ENCODE measurements around the gene FBLN1.
"Not testable (repeated sequence)": the region's sequence is repeated elsewhere in the genome, so short reads cannot be mapped to it uniquely, and the experiment has no call there.

The FBLN1 gene

GRCh38 chr22:45585946-45586540 lies 83.4 kb downstream of the FBLN1 start:
- DNase-seq (ENCODE audit: low spot score): no peak

GRCh38 chr22:45586651-45587405 lies 84.1 kb downstream of the FBLN1 start:
- DNase-seq (ENCODE audit: low spot score): no peak

- DNase-seq (ENCODE audit: low spot score): no peak
These were observed 85.2 kb downstream of the FBLN1 start for GRCh38 chr22:45587638-45588505.

- no peak for DNase-seq (ENCODE audit: low spot score)
These were observed 86.9 kb downstream of the FBLN1 start for GRCh38 chr22:45589556-45589955.

- no peak for DNase-seq (ENCODE audit: low spot score)
These were observed 87.6 kb downstream of the FBLN1 start for GRCh38 chr22:45590262-45590661.

GRCh38 chr22:45591633-45592213 lies 89.0 kb downstream of the FBLN1 start:
- DNase-seq (ENCODE audit: low spot score): not testable (repeated sequence)

- DNase-seq (ENCODE audit: low spot score): no peak
These were observed 91.6 kb downstream of the FBLN1 start for GRCh38 chr22:45594123-45594941.

GRCh38 chr22:45597460-45598192 lies 94.9 kb downstream of the FBLN1 start:
- no peak for DNase-seq (ENCODE audit: low spot score)

- DNase-seq (ENCODE audit: low spot score): no peak
These were observed 96.0 kb downstream of the FBLN1 start for GRCh38 chr22:45598596-45599217.

- DNase-seq (ENCODE audit: low spot score): no peak
These were observed 97.3 kb downstream of the FBLN1 start for GRCh38 chr22:45599836-45600577.

- DNase-seq (ENCODE audit: low spot score): no peak
These were observed 98.4 kb downstream of the FBLN1 start for GRCh38 chr22:45600790-45601730.

- no peak for DNase-seq (ENCODE audit: low spot score)
These were observed 99.5 kb downstream of the FBLN1 start for GRCh38 chr22:45602004-45602733.

- DNase-seq (ENCODE audit: low spot score): no peak
These were observed 100.3 kb downstream of the FBLN1 start for GRCh38 chr22:45602824-45603595.

- no peak for DNase-seq (ENCODE audit: low spot score)
These were observed 100.9 kb downstream of the FBLN1 start for GRCh38 chr22:45603619-45604018.

GRCh38 chr22:45608045-45608444 lies 105.4 kb downstream of the FBLN1 start:
- DNase-seq (ENCODE audit: low spot score): not testable (repeated sequence)

- no peak for DNase-seq (ENCODE audit: low spot score)
These were observed 106.1 kb downstream of the FBLN1 start for GRCh38 chr22:45608763-45609180.

- DNase-seq (ENCODE audit: low spot score): no peak
These were observed 109.8 kb downstream of the FBLN1 start for GRCh38 chr22:45612451-45612901.
